Esophagus muscularis mucosa (tissue), 4 donors: ENCODE data around the gene OR2AG1. TPM values are rescaled to one million over a fixed set of nuclear protein-coding genes. Genes with fewer than 3 reads are reported as not detected.

ENCODE experiments used
- DNase-seq: peaks from one replicate; pipeline ENCODE4 v3.0.0-alpha.2; 2017; ENCODE audit errors: extremely low spot score
- H3K27ac ChIP-seq, 4 donors: fragments of 200-600 bp; sonication (generic); replicated peaks in 1 of 4; 1 replicate in 3 of 4; 2 replicates in 1 of 4; pipeline ENCODE4 v1.5.1; 2016 to 2019; ENCODE audit warnings: mild to moderate bottlenecking in 1 of 4
- H3K27me3 ChIP-seq, 4 donors: fragments of 200-600 bp; sonication (generic); one replicate each; pipeline versions ENCODE4 v1.5.1 to v1.6.0; 2016 to 2019
- H3K36me3 ChIP-seq, 4 donors: fragments of 200-600 bp; sonication (generic); one replicate each; pipeline ENCODE4 v1.5.1; 2016 to 2019
- H3K4me1 ChIP-seq, 4 donors: fragments of 200-600 bp; sonication (generic); one replicate each; pipeline ENCODE4 v1.5.1; 2016 to 2019
- H3K4me3 ChIP-seq, 4 donors: fragments of 200-600 bp; sonication (generic); 1 replicate in 2 of 4; 2 replicates in 2 of 4; pipeline ENCODE4 v1.5.1; 2016 to 2019; ENCODE audit warnings: mild to moderate bottlenecking in 4 of 4, moderate library complexity in 1 of 4
- H3K9me3 ChIP-seq, 4 donors: fragments of 200-600 bp; sonication (generic); 1 replicate in 3 of 4; 2 replicates in 1 of 4; pipeline ENCODE4 v1.5.1; 2016 to 2019
- EP300 ChIP-seq: sonication (generic); formaldehyde crosslinking; IDR thresholded peaks from one replicate; pipeline ENCODE4 v1.6.1; 2017; ENCODE audit warnings: antibody characterized with exemption
- POLR2A ChIP-seq: fragments of 450-650 bp; IDR thresholded peaks from one replicate; pipeline ENCODE4 v1.6.1; 2017; ENCODE audit warnings: antibody characterized with exemption, moderate library complexity, mild to moderate bottlenecking, low read depth
- POLR2AphosphoS5 ChIP-seq, 2 donors: sonication (generic); formaldehyde crosslinking; IDR thresholded peaks; one replicate each; pipeline ENCODE4 v1.6.1; 2017; ENCODE audit warnings: antibody characterized with exemption in 2 of 2
- WGBS: methylation state at CpG from one replicate; pipeline ENCODE4 v1.1.5; 2018; 5-methylcytosine and 5-hydroxymethylcytosine counted together
- intact Hi-C: fragments of 100-400 bp; cut with DNase I; formaldehyde crosslinking; loops from one replicate; pipeline ENCODE4 v1.15.1; 2023
- total RNA-seq, 4 donors: library from RNA; depleted of rRNA; stranded (reverse); fragments of >200 nt; gene quantifications; one replicate each; pipeline versions ENCODE4 v1.1.0 to v1.2.1, GENCODE V29; 2016
- TF ChIP-seq, protein P1 (sequence below), 3 experiments: fragments of 200-600 bp in 2 of 3; fragments of 450-650 bp in 1 of 3; sonication (generic) in 2 of 3; IDR thresholded peaks; one replicate each; pipeline ENCODE4 v1.5.1; 2017 to 2019; ENCODE audit warnings: antibody characterized with exemption in 3 of 3, mild to moderate bottlenecking in 2 of 3, moderate library complexity in 1 of 3

OR2AG1 gene
- total RNA-seq, 4 donors from 2014 or later, result not detected

DNA sequence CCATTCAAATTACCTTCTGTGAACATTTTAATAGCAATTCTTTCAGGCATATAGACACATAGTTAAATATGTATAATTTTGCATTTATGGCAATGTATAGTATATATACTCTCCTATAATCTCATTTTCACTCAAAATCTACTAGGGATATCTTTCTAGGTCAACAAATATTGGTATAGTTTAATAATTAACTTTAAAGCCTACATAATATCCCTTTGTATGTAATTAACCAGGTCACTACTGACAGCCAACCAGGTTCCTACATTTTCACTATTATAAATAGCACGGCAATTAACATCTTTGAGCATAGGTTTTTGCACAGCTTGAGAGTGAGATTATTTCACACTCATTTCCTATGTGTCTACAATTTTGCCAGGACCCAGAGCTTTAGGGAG, 26.9 kb upstream of the OR2AG1 start:
- no peaks in the 10 kb centered on the region for H3K9me3 ChIP-seq
- 91% methylated on average over 1 of the region's 1 CpG for WGBS
- no peaks in the 10 kb centered on the region for H3K4me1 ChIP-seq
- intact Hi-C loops, result no loop called here
- DNase-seq, result no peak
- no peak overlapping the region for H3K27ac ChIP-seq
- H3K36me3 ChIP-seq, result no peaks in the 10 kb centered on the region
- no peaks in the 10 kb centered on the region for H3K27me3 ChIP-seq
- TF ChIP-seq, protein P1, sequence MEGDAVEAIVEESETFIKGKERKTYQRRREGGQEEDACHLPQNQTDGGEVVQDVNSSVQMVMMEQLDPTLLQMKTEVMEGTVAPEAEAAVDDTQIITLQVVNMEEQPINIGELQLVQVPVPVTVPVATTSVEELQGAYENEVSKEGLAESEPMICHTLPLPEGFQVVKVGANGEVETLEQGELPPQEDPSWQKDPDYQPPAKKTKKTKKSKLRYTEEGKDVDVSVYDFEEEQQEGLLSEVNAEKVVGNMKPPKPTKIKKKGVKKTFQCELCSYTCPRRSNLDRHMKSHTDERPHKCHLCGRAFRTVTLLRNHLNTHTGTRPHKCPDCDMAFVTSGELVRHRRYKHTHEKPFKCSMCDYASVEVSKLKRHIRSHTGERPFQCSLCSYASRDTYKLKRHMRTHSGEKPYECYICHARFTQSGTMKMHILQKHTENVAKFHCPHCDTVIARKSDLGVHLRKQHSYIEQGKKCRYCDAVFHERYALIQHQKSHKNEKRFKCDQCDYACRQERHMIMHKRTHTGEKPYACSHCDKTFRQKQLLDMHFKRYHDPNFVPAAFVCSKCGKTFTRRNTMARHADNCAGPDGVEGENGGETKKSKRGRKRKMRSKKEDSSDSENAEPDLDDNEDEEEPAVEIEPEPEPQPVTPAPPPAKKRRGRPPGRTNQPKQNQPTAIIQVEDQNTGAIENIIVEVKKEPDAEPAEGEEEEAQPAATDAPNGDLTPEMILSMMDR (IDR thresholded peaks at IDR 0.05), result no peak
- TF ChIP-seq EP300 (no peak), POLR2AphosphoS5 (IDR thresholded peaks at IDR 0.05) (no peak), POLR2A (no peak)
- no peak overlapping the region for H3K4me3 ChIP-seq

DNA sequence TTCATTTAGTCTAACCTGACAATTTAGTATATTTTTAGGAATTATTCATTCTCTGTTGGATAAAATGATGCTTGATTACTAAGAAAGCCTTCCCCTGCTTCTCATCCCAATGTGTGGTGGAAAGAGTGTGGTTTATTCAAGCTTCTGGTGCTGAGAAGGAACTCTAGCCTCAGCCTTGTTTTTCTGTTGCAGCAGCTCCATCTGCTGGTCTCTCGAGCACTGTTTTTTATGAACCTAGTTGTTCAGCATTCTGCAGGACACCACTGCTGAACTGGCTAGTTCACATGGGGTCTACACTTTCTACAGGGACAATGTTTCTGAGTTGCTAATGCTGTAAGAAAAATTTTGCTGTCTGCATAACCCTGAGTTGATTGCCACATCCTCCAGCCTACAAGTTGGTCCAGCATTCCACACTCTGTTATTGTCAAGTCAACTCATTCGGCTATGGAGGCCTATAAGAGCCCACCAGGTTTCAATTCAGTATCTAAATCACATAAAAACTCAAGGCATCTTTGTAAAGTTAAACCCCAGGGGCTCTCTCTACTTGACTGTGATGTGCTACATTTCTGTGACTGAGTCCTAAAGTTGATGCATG, 25.4 kb upstream of the OR2AG1 start:
- TF ChIP-seq POLR2AphosphoS5 (IDR thresholded peaks at IDR 0.05), result no peak
- TF ChIP-seq, protein P1 (IDR thresholded peaks at IDR 0.05), result peak; percentile 43 to 50 (median 50)
- Histone ChIP-seq H3K4me1 (no peaks in the 10 kb centered on the region), H3K4me3 (no peak overlapping the region), H3K36me3 (no peaks in the 10 kb centered on the region), H3K9me3 (no peaks in the 10 kb centered on the region), H3K27ac (no peak overlapping the region), H3K27me3 (peaks cover 0 to 3% (median 0%) of the 10 kb centered on the region in 4 donors)
- intact Hi-C loops, result no loop called here
- 50% methylated on average over 2 of the region's 2 CpGs for WGBS
- DNase-seq, result peak; percentile 34

DNA sequence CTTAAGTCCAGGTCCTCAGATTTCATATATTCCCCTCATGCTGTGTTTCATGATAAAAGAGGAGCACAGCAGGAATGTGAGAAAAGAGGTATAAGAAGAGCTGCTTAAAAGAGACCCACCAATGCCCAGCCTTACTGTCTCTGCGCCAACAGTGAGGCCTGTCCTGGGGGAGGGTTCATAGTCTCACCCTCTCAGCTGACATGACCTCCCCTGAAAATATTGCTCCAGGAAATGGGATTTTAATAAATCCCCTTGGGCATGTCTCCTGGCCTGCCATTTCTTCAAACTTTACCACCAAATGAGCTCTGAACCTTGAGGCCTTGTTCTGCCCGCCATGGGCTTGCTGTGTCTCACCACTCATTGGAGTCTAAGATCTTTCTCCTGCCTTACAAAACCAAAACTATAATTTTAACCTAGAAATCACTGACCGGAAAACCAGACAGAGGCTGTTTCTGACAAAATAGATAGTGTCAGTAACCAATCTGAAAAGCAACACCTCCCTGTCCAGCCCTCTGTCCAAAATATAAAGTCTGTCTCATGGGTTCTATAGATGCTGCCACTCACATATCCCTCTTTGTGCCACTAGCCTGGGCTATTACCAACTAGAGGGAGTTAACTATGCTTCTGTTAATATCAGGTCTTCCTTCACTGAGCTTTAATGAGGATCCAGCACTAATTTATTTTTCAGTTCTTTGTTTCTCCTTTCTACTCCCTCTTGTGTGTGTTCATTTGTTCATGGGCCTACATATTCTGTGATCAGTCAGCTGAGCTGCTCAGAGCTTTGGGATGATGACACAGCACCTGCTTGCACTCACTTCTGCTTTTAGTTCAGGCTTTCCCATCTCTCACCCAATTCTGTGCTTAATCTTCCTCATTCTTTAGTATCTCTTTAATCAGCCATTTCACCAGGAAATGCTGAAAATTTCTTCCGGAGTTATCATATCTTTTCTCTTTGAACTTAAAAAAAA, 10.6 kb upstream of the OR2AG1 start, which contains the start of gene OR2AG2:
Gene OR2AG2, minus strand, starts transcription at position 51 of the 968 bp plus-strand sequence. CDS start 3,019 bp downstream, outside the sequence.
- H3K4me3 ChIP-seq, result no peak within 1 kb of the TSS
- H3K4me1 ChIP-seq, result no peaks in the 10 kb centered on the region
- TF ChIP-seq, protein P1 (IDR thresholded peaks at IDR 0.05), result no peak
- TF ChIP-seq POLR2AphosphoS5 (IDR thresholded peaks at IDR 0.05) (no peak), EP300 (no peak), POLR2A (no peak)
- H3K9me3 ChIP-seq, result no peaks in the 10 kb centered on the region
- intact Hi-C loops, result no loop called here
- H3K27me3 ChIP-seq, result no peaks in the 10 kb centered on the region
- no peaks in the 10 kb centered on the region for H3K36me3 ChIP-seq
- DNase-seq, result no peak
- 84% methylated on average over 3 of the region's 4 CpGs for WGBS
- no peak within 1 kb of the TSS for H3K27ac ChIP-seq

DNA sequence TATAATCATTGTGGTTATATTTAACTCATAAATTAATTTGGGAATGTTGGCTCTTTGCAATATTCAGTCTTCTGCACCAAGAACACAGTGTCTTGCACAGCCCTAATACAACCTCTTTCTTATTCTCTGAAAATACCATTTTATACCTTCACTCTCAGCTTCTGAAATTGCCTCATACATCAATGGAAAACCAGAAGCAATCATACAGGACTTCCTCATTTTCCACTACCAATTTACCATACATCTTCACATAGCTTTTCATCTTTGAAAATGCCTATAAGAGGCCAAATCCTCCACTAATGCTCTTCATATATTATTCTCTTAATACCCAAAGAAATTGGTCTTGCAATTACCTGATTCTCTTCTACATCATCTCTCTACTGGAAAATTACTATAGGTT, 4.3 kb upstream of the OR2AG1 start:
- H3K4me3 ChIP-seq, result no peak overlapping the region
- intact Hi-C loops, result no loop called here
- no peaks in the 10 kb centered on the region for H3K9me3 ChIP-seq
- no peak for DNase-seq
- no peaks in the 10 kb centered on the region for H3K27me3 ChIP-seq
- no peaks in the 10 kb centered on the region for H3K4me1 ChIP-seq
- H3K36me3 ChIP-seq, result no peaks in the 10 kb centered on the region
- H3K27ac ChIP-seq, result no peak overlapping the region
- TF ChIP-seq, protein P1 (IDR thresholded peaks at IDR 0.05), result no peak
- TF ChIP-seq POLR2AphosphoS5 (IDR thresholded peaks at IDR 0.05) (no peak), EP300 (no peak), POLR2A (no peak)
